ENCODE results near the gene CLCA4.
"Not testable (repeated sequence)": the region's sequence is repeated elsewhere in the genome, so short reads cannot be mapped to it uniquely, and the experiment has no call there.

CLCA4 gene

GRCh38 chr1:86594284-86594770 is 47.4 kb downstream of the CLCA4 start:
- no peak for DNase-seq
- H3K36me3 ChIP-seq = no peaks in the 10 kb centered on the region
- H3K9me3 ChIP-seq (ENCODE audit: severe bottlenecking) = no peaks in the 10 kb centered on the region
- no peak overlapping the region for H3K4me3 ChIP-seq (ENCODE audit: low read depth, low read length)
- peaks cover 3% of the 10 kb centered on the region for H3K27me3 ChIP-seq (ENCODE audit: insufficient read depth, low read depth, severe bottlenecking)
- no peak for TF ChIP-seq CTCF (IDR thresholded peaks at IDR 0.05; ENCODE audit: low read depth, low read length)
- no peak overlapping the region for H3K27ac ChIP-seq

GRCh38 chr1:86596224-86596623 is 49.3 kb downstream of the CLCA4 start:
- no peak overlapping the region for H3K27ac ChIP-seq
- TF ChIP-seq CTCF (IDR thresholded peaks at IDR 0.05; ENCODE audit: low read depth, low read length) = no peak
- no peak overlapping the region for H3K4me3 ChIP-seq (ENCODE audit: low read depth, low read length)
- H3K36me3 ChIP-seq = no peaks in the 10 kb centered on the region
- peaks cover 3% of the 10 kb centered on the region for H3K27me3 ChIP-seq (ENCODE audit: insufficient read depth, low read depth, severe bottlenecking)
- DNase-seq = no peak
- no peaks in the 10 kb centered on the region for H3K9me3 ChIP-seq (ENCODE audit: severe bottlenecking)

GRCh38 chr1:86596741-86597290 is 49.9 kb downstream of the CLCA4 start:
- Histone ChIP-seq H3K4me3 (ENCODE audit: low read depth, low read length) (no peak overlapping the region), H3K27ac (no peak overlapping the region), H3K27me3 (ENCODE audit: insufficient read depth, low read depth, severe bottlenecking) (peaks cover 3% of the 10 kb centered on the region), H3K36me3 (no peaks in the 10 kb centered on the region), H3K9me3 (ENCODE audit: severe bottlenecking) (no peaks in the 10 kb centered on the region)
- no peak for DNase-seq
- no peak for TF ChIP-seq CTCF (IDR thresholded peaks at IDR 0.05; ENCODE audit: low read depth, low read length)

- H3K27me3 ChIP-seq (ENCODE audit: insufficient read depth, low read depth, severe bottlenecking); H3K4me3 ChIP-seq (ENCODE audit: low read depth, low read length); H3K27ac ChIP-seq; H3K9me3 ChIP-seq (ENCODE audit: severe bottlenecking); H3K36me3 ChIP-seq; DNase-seq: not testable (repeated sequence)
These were observed 59.2 kb downstream of the CLCA4 start for GRCh38 chr1:86606080-86606479.

GRCh38 chr1:86616433-86616832 is 69.6 kb downstream of the CLCA4 start:
- TF ChIP-seq CTCF (IDR thresholded peaks at IDR 0.05; ENCODE audit: low read depth, low read length) = no peak
- H3K27me3 ChIP-seq (ENCODE audit: insufficient read depth, low read depth, severe bottlenecking) = no peaks in the 10 kb centered on the region
- H3K9me3 ChIP-seq (ENCODE audit: severe bottlenecking) = no peaks in the 10 kb centered on the region
- DNase-seq = no peak
- H3K36me3 ChIP-seq = no peaks in the 10 kb centered on the region
- H3K4me3 ChIP-seq (ENCODE audit: low read depth, low read length) = no peak overlapping the region
- H3K27ac ChIP-seq = no peak overlapping the region

- TF ChIP-seq CTCF (IDR thresholded peaks at IDR 0.05; ENCODE audit: low read depth, low read length) = no peak
- H3K36me3 ChIP-seq = no peaks in the 10 kb centered on the region
- no peak for DNase-seq
- no peak overlapping the region for H3K27ac ChIP-seq
- no peaks in the 10 kb centered on the region for H3K27me3 ChIP-seq (ENCODE audit: insufficient read depth, low read depth, severe bottlenecking)
- no peaks in the 10 kb centered on the region for H3K9me3 ChIP-seq (ENCODE audit: severe bottlenecking)
- H3K4me3 ChIP-seq (ENCODE audit: low read depth, low read length) = no peak overlapping the region
These were observed 70.0 kb downstream of the CLCA4 start for GRCh38 chr1:86616871-86617270.

All from WERI-Rb-1 (cell line).